Activated T-cell treated with anti-CD3 and anti-CD28 coated beads, Interleukin-2, amount 50 U/mL, for 48 hours (primary cell): ENCODE data around the gene PURA.

Experiments used
- DNase-seq, 2 experiments: peaks; one replicate each; pipeline ENCODE4 v3.0.0-alpha.2; 2020

PURA gene

GRCh38 chr5:140113699-140114263 is at the start of gene PURA:
Gene PURA, plus strand, starts transcription at chr5:140114109. Its CDS starts 73 bp downstream, at chr5:140114182.
- peak; percentile 96 to 97 for DNase-seq

- no peak for DNase-seq
Observed at GRCh38 chr5:140072812-140073211, 41.1 kb upstream of the PURA start.

- DNase-seq: no peak
Observed at GRCh38 chr5:140073296-140073695, 40.6 kb upstream of the PURA start.

- no peak for DNase-seq
Observed at GRCh38 chr5:140075371-140075770, 38.5 kb upstream of the PURA start.

GRCh38 chr5:140076142-140076541 is 37.8 kb upstream of the PURA start:
- DNase-seq: no peak

GRCh38 chr5:140076788-140077187 is 37.1 kb upstream of the PURA start:
- DNase-seq: no peak

- DNase-seq: no peak
Observed at GRCh38 chr5:140083120-140083519, 30.8 kb upstream of the PURA start.

- DNase-seq: no peak
Observed at GRCh38 chr5:140083650-140084049, 30.3 kb upstream of the PURA start.

- DNase-seq: no peak
Observed at GRCh38 chr5:140084541-140084940, 29.4 kb upstream of the PURA start.

- DNase-seq: no peak
Observed at GRCh38 chr5:140090251-140090650, 23.7 kb upstream of the PURA start.

- DNase-seq: no peak
Observed at GRCh38 chr5:140093179-140093578, 20.7 kb upstream of the PURA start.

GRCh38 chr5:140093866-140094265 is 20.0 kb upstream of the PURA start:
- DNase-seq: no peak

GRCh38 chr5:140094889-140095288 is 19.0 kb upstream of the PURA start:
- no peak for DNase-seq

GRCh38 chr5:140101179-140101578 is 12.7 kb upstream of the PURA start:
- no peak for DNase-seq

- no peak for DNase-seq
Observed at GRCh38 chr5:140103154-140103553, 10.8 kb upstream of the PURA start.

GRCh38 chr5:140104100-140104499 is 9.8 kb upstream of the PURA start:
- DNase-seq: no peak

GRCh38 chr5:140106101-140106500 is 7.8 kb upstream of the PURA start:
- no peak for DNase-seq

GRCh38 chr5:140106805-140107311 is 7.1 kb upstream of the PURA start:
- no peak for DNase-seq

- peak; percentile 90 to 96 for DNase-seq
Observed at GRCh38 chr5:140107312-140108092, 6.4 kb upstream of the PURA start.

GRCh38 chr5:140108093-140109017 is 5.6 kb upstream of the PURA start:
- peak in 1 of 2 experiments; percentile 47 for DNase-seq

GRCh38 chr5:140109018-140109758 is 4.7 kb upstream of the PURA start:
- no peak for DNase-seq
